Right cardiac atrium (tissue), 5 donors: ENCODE results near the gene NRBF2. TPM values are rescaled to one million over a fixed set of nuclear protein-coding genes. Genes with fewer than 3 reads are reported as not detected.

Experiments
- ATAC-seq, 2 donors: fragments of 200-7000 bp; cut with Tn5 transposase; one replicate each; pipeline versions ENCODE4 v1.8.0 to v1.9.1; 2020; ENCODE audit warnings: moderate library complexity in 2 of 2, mild to moderate bottlenecking in 1 of 2
- DNase-seq, 3 donors: peaks; one replicate each; pipeline ENCODE4 v3.0.0-alpha.2; 2020
- H3K27ac ChIP-seq: one replicate; pipeline ENCODE4 v1.5.1; 2013; ENCODE audit warnings: mild to moderate bottlenecking, low read length, control low read depth, moderate library complexity
- H3K27me3 ChIP-seq: one replicate; pipeline ENCODE4 v1.6.1; 2013; ENCODE audit not compliant: control insufficient read depth, insufficient read depth
- H3K4me1 ChIP-seq: one replicate; pipeline ENCODE4 v1.6.1; 2013; ENCODE audit warnings: low read length; ENCODE audit not compliant: control insufficient read depth, insufficient read depth
- H3K4me3 ChIP-seq: one replicate; pipeline ENCODE4 v1.5.1; 2013; ENCODE audit warnings: low read length, control low read depth
- H3K9me3 ChIP-seq: one replicate; pipeline ENCODE4 v1.6.1; 2013; ENCODE audit warnings: low read length; ENCODE audit not compliant: control insufficient read depth
- WGBS: extraction: QIAGEN DNeasy Blood & Tissue Kit; methylation state at CpG from one replicate; pipeline ENCODE4 v1.1.7; 2013; 5-methylcytosine and 5-hydroxymethylcytosine counted together
- intact Hi-C, 4 donors: fragments of 100-400 bp; cut with DNase I; formaldehyde crosslinking; loops; one replicate each; pipeline versions ENCODE4 v1.11.0 to v1.14.0; 2022 to 2023
- polyA plus RNA-seq: library from polyadenylated mRNA; stranded (reverse); fragments of 200-250 nt; gene quantifications from one replicate; pipeline ENCODE4 v1.2.3, GENCODE V29; 2013
- total RNA-seq, 4 donors: library from RNA; stranded (reverse); fragmentation: NEBNext Ultra II Directional; extraction: Animal tissue kit (Norgen Biotek cat#: 25700); gene quantifications; one replicate each; pipeline ENCODE4 v1.2.1, GENCODE V29; 2021
- donor health status: healthy with polysubstance abuse.
- donor health status: DM: no; HTN: yes; CAD: no.
- donor health status: DM: no; HTN: no; CAD: no.
- donor health status: DM: no; HTN: yes; CAD: no; lungs with severe emphysema.
- donor health status: DM: yes; HTN: yes; CAD: no.

NRBF2 gene
- total and polyA plus RNA-seq, 5 donors, result 7.5 to 13.4 (median 10.3) TPM

- WGBS, result 44% methylated on average over 6 of the region's 6 CpGs
- peaks cover 2% of the 10 kb centered on the region for H3K4me1 ChIP-seq
Measured at GRCh38 chr10:63200431-63200830, 67.3 kb downstream of the NRBF2 start.

GRCh38 chr10:63201118-63201517, 68.0 kb downstream of the NRBF2 start:
- ATAC-seq (no peak), DNase-seq (no peak)
- Histone ChIP-seq H3K4me1 (peaks cover 2% of the 10 kb centered on the region), H3K9me3 (no peaks in the 10 kb centered on the region), H3K27me3 (no peaks in the 10 kb centered on the region), H3K27ac (no peak overlapping the region), H3K4me3 (no peak overlapping the region)
- 1% methylated on average over 1 of the region's 1 CpG for WGBS
- intact Hi-C loops, result loop anchor here in 1 of 4 donors (10.0 kb wide), 1 partner anchor 514 kb away; no protein-coding TSS in a partner anchor

More at GRCh38 chr10:63200431-63200830, 67.3 kb downstream of the NRBF2 start:
- ATAC-seq (no peak), DNase-seq (no peak)
- Histone ChIP-seq H3K27me3 (no peaks in the 10 kb centered on the region), H3K9me3 (no peaks in the 10 kb centered on the region), H3K27ac (no peak overlapping the region), H3K4me3 (no peak overlapping the region)
- intact Hi-C loops, result loop anchor here in 1 of 4 donors (10.0 kb wide), 1 partner anchor 514 kb away; no protein-coding TSS in a partner anchor
